Renal cortex interstitium (tissue), 11 donors: ENCODE results near the gene NRDC. TPM values are rescaled to one million over a fixed set of nuclear protein-coding genes. Genes with fewer than 3 reads are reported as not detected.
A peak's percentile ranks its signal among the peaks of the same experiment; 100 is the strongest.

Source experiments
- DNase-seq, 11 donors: peaks; one replicate each; pipeline ENCODE4 v3.0.0-alpha.2; 2013; ENCODE audit warnings: low read depth in 9 of 11, low spot score in 4 of 11; ENCODE audit errors: extremely low read depth in 1 of 11
- polyA plus RNA-seq, 3 donors: library from polyadenylated mRNA; unstranded; fragments of 120-200 nt; gene quantifications; one replicate each; pipeline ENCODE4 v1.2.1, GENCODE V29; 2013; ENCODE audit not compliant: insufficient read length in 3 of 3

The NRDC gene
- polyA plus RNA-seq, 3 donors, result 123 to 171 (median 149) TPM

DNA sequence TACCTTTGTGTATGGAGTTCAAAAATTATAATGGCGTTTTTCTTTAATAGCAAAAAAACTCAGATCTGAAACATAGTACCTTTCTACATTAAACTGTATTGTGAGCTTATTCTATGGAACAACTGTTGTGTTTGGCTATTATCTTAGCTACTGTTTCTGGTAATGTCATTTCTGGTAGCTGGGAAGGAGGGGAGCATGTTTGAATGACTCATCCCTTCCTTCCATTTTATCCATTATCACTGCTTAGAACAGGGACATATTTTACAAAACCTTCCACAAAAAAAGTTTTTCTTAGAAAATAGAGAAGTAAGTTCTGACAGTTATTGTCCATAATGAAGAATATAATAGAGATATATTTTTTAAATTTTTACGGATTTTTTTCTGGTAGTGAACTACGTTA, 128.3 kb downstream of the NRDC start:
- no peak for DNase-seq

GRCh38 chr1:51749151-51749550, 129.4 kb downstream of the NRDC start:
- no peak for DNase-seq

- DNase-seq, result no peak
Measured at GRCh38 chr1:51745304-51745570, 133.3 kb downstream of the NRDC start.

DNA sequence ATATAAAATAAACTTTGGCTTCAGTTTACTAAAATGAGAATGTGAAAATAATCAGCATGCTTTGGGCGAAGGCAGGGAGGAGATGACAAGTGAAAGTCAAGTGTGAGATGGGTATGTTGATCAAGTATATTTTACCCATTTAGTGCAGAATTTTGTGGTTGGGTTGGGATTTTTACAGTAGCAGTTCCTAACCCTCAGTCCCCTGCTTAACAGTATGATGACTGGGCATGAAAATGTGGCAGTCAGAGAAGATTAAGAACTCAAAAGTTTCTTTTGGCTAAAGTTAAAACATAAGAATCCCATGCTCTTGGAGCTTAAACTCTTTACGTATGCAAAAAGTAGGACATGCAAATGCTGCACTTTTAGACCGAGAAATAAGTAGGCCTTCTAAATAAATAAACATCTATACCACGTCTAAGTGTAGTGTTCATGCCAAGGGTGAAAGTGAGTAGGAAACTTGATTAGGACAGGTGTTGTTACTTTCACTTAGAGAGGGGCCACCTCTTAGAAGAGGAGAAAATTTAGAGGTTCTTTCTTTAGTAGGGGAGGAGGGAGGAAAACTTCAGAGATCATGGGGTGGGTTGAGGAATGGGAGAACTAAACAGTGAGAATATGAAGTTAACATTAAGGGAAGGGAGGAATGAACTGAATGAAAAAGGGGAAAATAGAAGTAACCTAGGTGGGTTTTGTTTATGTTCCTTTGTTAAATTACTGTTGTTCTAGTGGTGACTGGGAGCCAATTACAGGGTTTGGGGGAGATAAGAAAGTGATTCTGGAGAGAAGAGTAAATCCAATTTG, 133.8 kb downstream of the NRDC start:
- DNase-seq, result no peak

- no peak for DNase-seq
Measured at GRCh38 chr1:51741121-51741681, 137.3 kb downstream of the NRDC start.

- DNase-seq, result peak in 1 of 11 donors; percentile 43
Measured at GRCh38 chr1:51740652-51741051, 137.9 kb downstream of the NRDC start.

Other genes starting within 250 kb of the NRDC start
- 1 to 10 TPM; 5.0 to 6.1 (median 5.4) TPM for gene RAB3B, start 112.0 kb upstream of the NRDC start, polyA plus RNA-seq
- 1 to 10 TPM; 5.1 to 6.1 (median 5.4) TPM for gene KTI12, start 155.1 kb upstream of the NRDC start, polyA plus RNA-seq
- 10 to 100 TPM; 69.3 to 75.9 (median 74.1) TPM for gene TXNDC12, start 176.5 kb upstream of the NRDC start, polyA plus RNA-seq
- gene BTF3L4, start 177.6 kb upstream of the NRDC start, polyA plus RNA-seq, result 10 to 100 TPM; 69.5 to 94.6 (median 77.1) TPM